Pulmonary artery endothelial cell (primary cell): ENCODE measurements around the gene GPR89B. TPM values are rescaled to one million over a fixed set of nuclear protein-coding genes. Genes with fewer than 3 reads are reported as not detected.
"Not testable (repeated sequence)": the region's sequence is repeated elsewhere in the genome, so short reads cannot be mapped to it uniquely, and the experiment has no call there.

Experiments
- DNase-seq: peaks from one replicate; pipeline ENCODE4 v3.0.0-alpha.2; 2011; ENCODE audit warnings: low read depth, low spot score
- total RNA-seq: library from RNA; depleted of rRNA; stranded (reverse); fragments of >200 nt; gene quantifications from 2 replicates; pipeline ENCODE4 v1.2.3, GENCODE V29; 2014

The GPR89B gene
- total RNA-seq, 1 donor from 2014 or later: 14.0 TPM

GRCh38 chr1:148027004-148027403 is 98.8 kb downstream of the GPR89B start:
- not testable (repeated sequence) for DNase-seq

- not testable (repeated sequence) for DNase-seq
Measured at GRCh38 chr1:148032247-148032646, 104.0 kb downstream of the GPR89B start.

GRCh38 chr1:148032690-148033089 is 104.5 kb downstream of the GPR89B start:
- not testable (repeated sequence) for DNase-seq

GRCh38 chr1:148033147-148033546 is 104.9 kb downstream of the GPR89B start:
- not testable (repeated sequence) for DNase-seq

- DNase-seq: not testable (repeated sequence)
Measured at GRCh38 chr1:148037850-148038461, 109.7 kb downstream of the GPR89B start.

GRCh38 chr1:148038462-148039333 is 110.5 kb downstream of the GPR89B start:
- DNase-seq: peak; percentile 24

Other genes with a start within 250 kb of the GPR89B start
- gene GJA5, start 167.8 kb upstream of the GPR89B start, total RNA-seq: 3.5 and 11.0 TPM in 2 replicates
- gene GJA8, start 25.6 kb upstream of the GPR89B start, total RNA-seq: not detected in 2 replicates
- gene NBPF11, start 223.9 kb downstream of the GPR89B start, total RNA-seq: 3.5 and 4.1 TPM in 2 replicates